Right lobe of liver (tissue), 4 donors: ENCODE measurements around the gene HOXD13.

Experiments
- POLR2A ChIP-seq: fragments of 450-650 bp; IDR thresholded peaks from one replicate; pipeline ENCODE4 v1.6.1; 2017; ENCODE audit warnings: antibody characterized with exemption, mild to moderate bottlenecking
- TF ChIP-seq, protein P1 (sequence below), 4 donors: fragments of 200-600 bp in 3 of 4; fragments of 450-650 bp in 1 of 4; IDR thresholded peaks; one replicate each; pipeline versions ENCODE4 v1.5.1 to v1.8.0; 2016 to 2022; ENCODE audit warnings: antibody characterized with exemption in 4 of 4, mild to moderate bottlenecking in 2 of 4
- donor health status: DM: no; HTN: no; CAD: no.
- donor health status: DM: no; HTN: no; CAD: no.
- donor health status: DM: no; HTN: yes; CAD: no.

DNA sequence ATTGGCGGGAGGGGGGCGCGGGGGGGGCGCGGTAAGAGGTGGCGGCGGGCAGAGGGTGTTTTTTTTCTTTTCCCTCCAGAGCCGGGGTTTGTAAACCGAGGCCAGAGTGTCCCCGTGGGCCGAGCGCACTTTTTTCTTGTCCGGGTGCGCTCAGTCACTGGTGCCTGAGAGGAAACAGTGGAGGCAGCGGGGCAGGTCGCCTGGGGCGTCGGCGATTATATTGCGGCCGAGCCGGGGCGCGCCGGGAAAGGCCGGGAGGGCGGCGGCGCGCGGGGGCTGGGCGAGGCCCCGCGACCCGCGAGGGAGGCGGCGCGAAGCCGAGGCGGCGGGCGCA, 37.3 kb downstream of the HOXD13 start:
- TF ChIP-seq, protein P1, sequence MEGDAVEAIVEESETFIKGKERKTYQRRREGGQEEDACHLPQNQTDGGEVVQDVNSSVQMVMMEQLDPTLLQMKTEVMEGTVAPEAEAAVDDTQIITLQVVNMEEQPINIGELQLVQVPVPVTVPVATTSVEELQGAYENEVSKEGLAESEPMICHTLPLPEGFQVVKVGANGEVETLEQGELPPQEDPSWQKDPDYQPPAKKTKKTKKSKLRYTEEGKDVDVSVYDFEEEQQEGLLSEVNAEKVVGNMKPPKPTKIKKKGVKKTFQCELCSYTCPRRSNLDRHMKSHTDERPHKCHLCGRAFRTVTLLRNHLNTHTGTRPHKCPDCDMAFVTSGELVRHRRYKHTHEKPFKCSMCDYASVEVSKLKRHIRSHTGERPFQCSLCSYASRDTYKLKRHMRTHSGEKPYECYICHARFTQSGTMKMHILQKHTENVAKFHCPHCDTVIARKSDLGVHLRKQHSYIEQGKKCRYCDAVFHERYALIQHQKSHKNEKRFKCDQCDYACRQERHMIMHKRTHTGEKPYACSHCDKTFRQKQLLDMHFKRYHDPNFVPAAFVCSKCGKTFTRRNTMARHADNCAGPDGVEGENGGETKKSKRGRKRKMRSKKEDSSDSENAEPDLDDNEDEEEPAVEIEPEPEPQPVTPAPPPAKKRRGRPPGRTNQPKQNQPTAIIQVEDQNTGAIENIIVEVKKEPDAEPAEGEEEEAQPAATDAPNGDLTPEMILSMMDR (IDR thresholded peaks at IDR 0.05): no peak
- no peak for TF ChIP-seq POLR2A
